ENCODE results near the gene ANXA10. TPM values are rescaled to one million over a fixed set of nuclear protein-coding genes. Genes with fewer than 3 reads are reported as not detected.

ANXA10 gene
- total and polyA plus RNA-seq, 2 experiments from 2014 or later: not detected

GRCh38 chr4:168095776-168096406 lies 3.6 kb downstream of the ANXA10 start:
- H3K4me3 Mint-ChIP-seq: no peak overlapping the region
- no peaks in the 10 kb centered on the region for H3K36me3 ChIP-seq (ENCODE audit: insufficient read depth)
- no peaks in the 10 kb centered on the region for H3K4me1 ChIP-seq (ENCODE audit: insufficient read depth)
- H4K20me1 ChIP-seq (replicated peaks; ENCODE audit: insufficient read depth): no peaks in the 10 kb centered on the region
- no peak overlapping the region for H3K27ac Mint-ChIP-seq
- DNase-seq (ENCODE audit: low spot score) (no peak), ATAC-seq (no peak)
- TF ChIP-seq CTCF (conservative IDR thresholded peaks at IDR 0.05; ENCODE audit: low read depth in 2 of 2) (no peak), ZNF114 (CRISPR knock-in tag; IDR thresholded peaks at IDR 0.05) (no peak), ZNF462 (CRISPR knock-in tag; IDR thresholded peaks at IDR 0.05) (no peak), JUNB (IDR thresholded peaks at IDR 0.05; ENCODE audit: unreplicated experiment) (no peak), EZH2phosphoT487 (IDR thresholded peaks at IDR 0.05; ENCODE audit: unreplicated experiment) (no peak), STAT1 (IDR thresholded peaks at IDR 0.05; ENCODE audit: unreplicated experiment) (no peak), ETS1 (IDR thresholded peaks at IDR 0.05) (no peak), ZNF331 (CRISPR knock-in tag; IDR thresholded peaks at IDR 0.05; ENCODE audit: low read depth) (no peak), REST (IDR thresholded peaks at IDR 0.05; ENCODE audit: unreplicated experiment) (no peak), EZH2 (IDR thresholded peaks at IDR 0.05; ENCODE audit: low read depth, unreplicated experiment) (no peak), NANOG (IDR thresholded peaks at IDR 0.05; ENCODE audit: borderline replicate concordance) (no peak), POLR2AphosphoS5 (IDR thresholded peaks at IDR 0.05; ENCODE audit: low read depth) (no peak), CREB1 (CRISPR knock-in tag; IDR thresholded peaks at IDR 0.05; ENCODE audit: low read depth) (no peak)
- H3K4me2 ChIP-seq: no peak overlapping the region
- no peaks in the 10 kb centered on the region for H3K27me3 ChIP-seq (ENCODE audit: insufficient read depth)
- no peaks in the 10 kb centered on the region for H3K36me3 Mint-ChIP-seq (ENCODE audit: low read depth)
- H3F3A ChIP-seq (replicated peaks; ENCODE audit: low read depth): no peaks in the 10 kb centered on the region
- no peak overlapping the region for H3K4me3 ChIP-seq
- no peaks in the 10 kb centered on the region for H3K9me3 Mint-ChIP-seq
- H3K79me2 ChIP-seq (replicated peaks; ENCODE audit: insufficient read depth): no peaks in the 10 kb centered on the region
- H2AFZ ChIP-seq: no peak overlapping the region
- H3K27me3 Mint-ChIP-seq (ENCODE audit: insufficient read depth, low read depth, poor library complexity): no peaks in the 10 kb centered on the region
- H3K27ac ChIP-seq (ENCODE audit: low read depth): no peak overlapping the region
- no peaks in the 10 kb centered on the region for H3K4me1 Mint-ChIP-seq
- H3K9me2 ChIP-seq (ENCODE audit: insufficient read depth): no peaks in the 10 kb centered on the region

All from GM23338 (cell line).